A549 (cell line): Measurements from ENCODE around the gene C5AR1. TPM values are rescaled to one million over a fixed set of nuclear protein-coding genes. Genes with fewer than 3 reads are reported as not detected.

Source experiments
- ATAC-seq, 2 experiments: fragments of 200-7000 bp in 1 of 2; fragments of >200 bp in 1 of 2; cut with Nextera tagmentation in 1 of 2; cut with Tn5 transposase in 1 of 2; 3 replicates each; pipeline versions ENCODE4 v1.8.0 to v1.9.1; 2018 to 2020; ENCODE audit warnings: mild to moderate bottlenecking in 1 of 2, moderate library complexity in 1 of 2
- CTCF ChIA-PET: fragments of 300-600 bp; sonication (Branson Sonifier 250); formaldehyde crosslinking; extraction: SDS; loops from one replicate; lab custom pipeline; 2021; ENCODE audit warnings: antibody characterized with exemption, inconsistent platforms; lab: Yijun Ruan, JAX
- POLR2A ChIA-PET: fragments of 350-600 bp; formaldehyde crosslinking; extraction: SDS; loops from one replicate; lab custom pipeline; 2021; ENCODE audit warnings: antibody characterized with exemption, inconsistent platforms; lab: Yijun Ruan, JAX
- DNase-seq, 2 experiments: peaks; one replicate each; pipeline versions ENCODE4 v3.0.0 to v3.0.0-alpha.2; 2011 to 2016; ENCODE audit warnings: low read depth in 1 of 2, low spot score in 1 of 2
- FAIRE-seq: peaks from 2 replicates; lab custom pipeline; 2011; peaks lifted over from hg19 to GRCh38; lab: Jason Lieb, UNC
- H3K27ac ChIP-seq, 2 experiments: fragments of >200 bp; sonication (Bioruptor Twin); formaldehyde crosslinking; 3 replicates each; pipeline ENCODE4 v1.5.1; 2016 to 2017
- H3K4me1 ChIP-seq: fragments of >200 bp; sonication (Bioruptor Twin); formaldehyde crosslinking; 3 replicates; pipeline ENCODE4 v1.6.1; 2016
- H3K4me2 ChIP-seq: fragments of >200 bp; sonication (Bioruptor Twin); formaldehyde crosslinking; 3 replicates; pipeline ENCODE4 v1.6.1; 2016
- H3K4me3 ChIP-seq: fragments of >200 bp; sonication (Bioruptor Twin); formaldehyde crosslinking; 3 replicates; pipeline ENCODE4 v1.5.1; 2016
- H3K9me3 ChIP-seq: fragments of >200 bp; sonication (Bioruptor Twin); formaldehyde crosslinking; 3 replicates; pipeline ENCODE4 v1.6.1; 2016
- ATOH8 ChIP-seq: fragments of 250-450 bp; sonication (Bioruptor Pico); IDR thresholded peaks from 2 replicates; pipeline ENCODE4 v1.5.0; 2020; ENCODE audit warnings: low read depth, mild to moderate bottlenecking, moderate library complexity
- ELK1 ChIP-seq: fragments of 150-350 bp; IDR thresholded peaks from 2 replicates; pipeline ENCODE4 v1.6.1; 2014; ENCODE audit warnings: low read depth, mild to moderate bottlenecking, low read length
- EP300 ChIP-seq, 2 experiments: fragments of >200 bp; sonication (Bioruptor Twin); formaldehyde crosslinking; IDR thresholded peaks; 2 replicates in 1 of 2; 3 replicates in 1 of 2; pipeline ENCODE4 v1.6.1; 2016 to 2017
- ESRRA ChIP-seq: fragments of 150-350 bp; IDR thresholded peaks from 2 replicates; pipeline ENCODE4 v1.6.1; 2014; ENCODE audit warnings: mild to moderate bottlenecking, low read length, borderline replicate concordance
- FOSL2 ChIP-seq, 2 experiments: fragments of 450-650 bp in 1 of 2; fragments of >200 bp in 1 of 2; sonication (Bioruptor Twin) in 1 of 2; formaldehyde crosslinking; IDR thresholded peaks; 2 replicates each; pipeline versions ENCODE4 v1.5.0 to v1.6.1; 2016 to 2020; ENCODE audit warnings: mild to moderate bottlenecking in 1 of 2, moderate library complexity in 1 of 2
- GATA3 ChIP-seq: IDR thresholded peaks from 2 replicates; pipeline ENCODE4 v1.6.1; 2012; ENCODE audit warnings: borderline replicate concordance
- HEYL ChIP-seq: fragments of 250-450 bp; sonication (Bioruptor Pico); IDR thresholded peaks from 2 replicates; pipeline ENCODE4 v1.8.0; 2021; ENCODE audit warnings: mild to moderate bottlenecking, moderate library complexity
- HOXB13 ChIP-seq: fragments of 250-450 bp; sonication (Bioruptor Pico); IDR thresholded peaks from 2 replicates; pipeline ENCODE4 v1.5.0; 2020; ENCODE audit warnings: low read depth, mild to moderate bottlenecking, moderate library complexity
- HOXB5 ChIP-seq: fragments of 250-450 bp; sonication (Bioruptor Pico); IDR thresholded peaks from 2 replicates; pipeline ENCODE4 v1.5.0; 2020; ENCODE audit warnings: mild to moderate bottlenecking, moderate library complexity
- MAFK ChIP-seq: fragments of 450-650 bp; IDR thresholded peaks from 2 replicates; pipeline ENCODE4 v1.6.1; 2014; ENCODE audit not compliant: partially characterized antibody
- MAX ChIP-seq: IDR thresholded peaks from 2 replicates; pipeline ENCODE4 v1.6.1; 2012
- PBX3 ChIP-seq: IDR thresholded peaks from 2 replicates; pipeline ENCODE4 v1.6.1; 2012
- PHF8 ChIP-seq: fragments of 200-600 bp; sonication (generic); IDR thresholded peaks from 2 replicates; pipeline ENCODE4 v1.6.1; 2016; ENCODE audit warnings: low read depth, mild to moderate bottlenecking, antibody characterized with exemption, moderate library complexity, borderline replicate concordance
- RAD21 ChIP-seq, 2 experiments: fragments of >200 bp in 1 of 2; sonication (Bioruptor Twin) in 1 of 2; formaldehyde crosslinking in 1 of 2; IDR thresholded peaks in 1 of 2; conservative IDR thresholded peaks in 1 of 2; 2 replicates in 1 of 2; 3 replicates in 1 of 2; pipeline ENCODE4 v1.6.1; 2012 to 2018; ENCODE audit warnings: inconsistent platforms in 1 of 2
- RNF2 ChIP-seq: fragments of 200-600 bp; sonication (generic); IDR thresholded peaks from 2 replicates; pipeline ENCODE4 v1.6.1; 2016; ENCODE audit warnings: low read depth, mild to moderate bottlenecking, antibody characterized with exemption, moderate library complexity, borderline replicate concordance
- SMC3 ChIP-seq: fragments of >200 bp; sonication (Bioruptor Twin); formaldehyde crosslinking; IDR thresholded peaks from 3 replicates; pipeline ENCODE4 v1.6.1; 2018; ENCODE audit warnings: inconsistent platforms
- ZFP36 ChIP-seq: fragments of 450-650 bp; IDR thresholded peaks from 2 replicates; pipeline ENCODE4 v1.6.1; 2014; ENCODE audit warnings: borderline replicate concordance; ENCODE audit not compliant: partially characterized antibody
- ZSCAN20 ChIP-seq: fragments of 250-450 bp; sonication (Bioruptor Pico); IDR thresholded peaks from 2 replicates; pipeline ENCODE4 v1.8.0; 2022; ENCODE audit warnings: mild to moderate bottlenecking, moderate library complexity
- WGBS: methylation state at CpG from one replicate; pipeline ENCODE4 v1.1.6; 2017; ENCODE audit errors: missing lambda C conversion rate; 5-methylcytosine and 5-hydroxymethylcytosine counted together
- polyA plus RNA-seq, 4 experiments: library from polyadenylated mRNA; depleted of rRNA in 3 of 4; stranded (reverse); fragments of >200 nt; fragmentation: RNase III in 1 of 4; extraction: RNeasy Plus Mini Kit Qiagen cat#74134 plus additional on column Dnase treatment in 1 of 4; gene quantifications; 2 replicates in 3 of 4; 3 replicates in 1 of 4; pipeline ENCODE4 v1.2.3, GENCODE V29; 2011 to 2017

Gene C5AR1
- polyA plus RNA-seq, 2 of the 4 experiments (the other 2 are of a cell fraction), result 1.6 to 3.4 TPM

- peak; percentile 98 for TF ChIP-seq FOSL2 (IDR thresholded peaks at IDR 0.05)
- peak; percentile 99 for TF ChIP-seq FOSL2 (CRISPR knock-in tag; IDR thresholded peaks at IDR 0.05)
- peak; percentile 92 for TF ChIP-seq PBX3
- TF ChIP-seq RAD21 (conservative IDR thresholded peaks at IDR 0.05 in 1 of 2, IDR thresholded peaks at IDR 0.05 in 1 of 2), result peak; percentile 4 to 53
- peak; percentile 94 for TF ChIP-seq GATA3
- TF ChIP-seq ESRRA, result 0 out of 2 replicates have a peak, but pooled peaks have one; percentile 23
- peak; percentile 67; the same call in 1 of the 2 replicates for TF ChIP-seq HOXB13 (CRISPR knock-in tag)
- no peak; the same call in 1 of the 2 replicates for TF ChIP-seq ZSCAN20
- no peak for TF ChIP-seq RNF2
- TF ChIP-seq MAFK, result peak; percentile 94
- TF ChIP-seq SMC3, result peak; percentile 44; the same call in 2 of the 3 replicates
- TF ChIP-seq EP300 (IDR thresholded peaks at IDR 0.05), result peak; percentile 91 to 96; a peak in 3 of 5 replicates
- TF ChIP-seq, all 56 proteins: peak for 22
Observed at GRCh38 chr19:47315125-47315821, 5.6 kb downstream of the C5AR1 start (continued).

GRCh38 chr19:47316513-47316912, 6.9 kb downstream of the C5AR1 start:
- 75% methylated on average over 4 of the region's 4 CpGs for WGBS
- ChIA-PET CTCF (interaction anchor here (1.2 to 7.1 kb wide), 6 partner anchors 10 to 75 kb away, joined by 4 to 73 read pairs (median 6); partner anchors contain the start of gene DHX34), POLR2A (interaction anchor here (0.7 to 2.4 kb wide), 2 partner anchors 32 to 43 kb away, joined by 4 to 21 read pairs; partner anchors contain the start of gene DHX34)
- no peak for FAIRE-seq
- peak overlapping the region; percentile 67 to 81; a peak in 5 of 6 replicates for H3K27ac ChIP-seq
- H3K4me3 ChIP-seq, result no peak overlapping the region
- TF ChIP-seq ELK1 (no peak), HOXB5 (CRISPR knock-in tag) (no peak), ATOH8 (CRISPR knock-in tag) (no peak), PHF8 (no peak), MAX (peak; percentile 64), ZFP36 (no peak), HEYL (CRISPR knock-in tag) (0 out of 2 replicates have a peak, but pooled peaks have one; percentile 46)
- DNase-seq, result no peak
- ATAC-seq, result no peak
- no peak overlapping the region for H3K4me2 ChIP-seq
- peaks cover 18% of the 10 kb centered on the region for H3K9me3 ChIP-seq
- H3K4me1 ChIP-seq, result peaks cover 19% of the 10 kb centered on the region
